Measurements from ENCODE around the gene FBLN2.

DNA sequence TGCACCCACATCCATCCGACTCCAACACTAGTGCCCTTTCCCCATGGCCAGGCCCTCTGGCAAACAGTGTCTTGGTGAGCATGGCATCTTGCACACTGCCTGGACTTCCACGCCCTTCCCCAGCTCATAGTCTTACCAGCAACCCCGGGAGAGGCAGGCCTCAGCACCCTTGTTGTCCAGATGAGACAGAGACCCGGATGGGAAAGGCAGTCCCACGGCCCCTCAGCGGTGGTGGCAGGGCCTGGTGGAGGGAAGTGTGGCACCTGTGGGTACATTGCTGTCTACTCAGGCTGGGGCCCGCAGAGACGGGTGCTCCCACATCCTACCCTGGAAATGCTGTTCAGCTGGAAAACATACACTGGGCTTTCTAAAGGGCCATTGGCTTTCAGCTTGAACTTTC is 40.4 kb upstream of the FBLN2 start:
- TF ChIP-seq NFYB (CRISPR knock-in tag; IDR thresholded peaks at IDR 0.05) (no peak), BRCA1 (CRISPR knock-in tag; IDR thresholded peaks at IDR 0.05) (no peak)

Measured in HepG2 (cell line).